DMS153 treated with DMSO at 0.1 percent for 48 hours (cell line): ENCODE data around the gene BMP8A.

Source experiments
- DNase-seq: peaks from one replicate; lab custom pipeline; 2025; ENCODE audit not compliant: unreplicated experiment; lab: John Stamatoyannopoulos, UW

The BMP8A gene

GRCh38 chr1:39525366-39526165 is 34.1 kb downstream of the BMP8A start:
- DNase-seq = no peak

- no peak for DNase-seq
These were observed 35.2 kb downstream of the BMP8A start for GRCh38 chr1:39526466-39527189.

- peak; percentile 77 for DNase-seq
These were observed 35.7 kb downstream of the BMP8A start for GRCh38 chr1:39527190-39527579.

- no peak for DNase-seq
These were observed 36.6 kb downstream of the BMP8A start for GRCh38 chr1:39528082-39528481.

GRCh38 chr1:39529901-39530535 is 38.6 kb downstream of the BMP8A start:
- no peak for DNase-seq

DNA sequence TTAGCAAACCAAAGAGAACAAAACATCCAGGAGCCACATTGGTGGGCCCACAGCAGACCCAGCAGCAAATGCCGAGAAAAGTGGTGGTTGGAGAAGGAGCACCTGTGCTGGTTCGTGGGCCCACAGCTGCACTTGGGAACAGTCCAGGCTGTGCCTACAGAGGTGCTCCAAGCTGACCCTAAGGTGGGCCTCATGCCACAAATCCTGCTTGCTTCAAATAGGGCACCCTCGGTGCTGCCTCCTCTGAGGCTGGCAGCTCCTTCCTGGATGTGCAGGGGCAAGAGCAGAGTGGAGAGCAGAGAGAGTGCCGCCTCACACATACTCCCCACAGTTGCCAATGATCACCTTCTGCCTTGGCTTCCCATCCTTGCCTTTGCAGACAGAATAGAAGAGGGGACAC is 40.1 kb downstream of the BMP8A start:
- no peak for DNase-seq

GRCh38 chr1:39533442-39533841 is 42.0 kb downstream of the BMP8A start:
- no peak for DNase-seq

DNA sequence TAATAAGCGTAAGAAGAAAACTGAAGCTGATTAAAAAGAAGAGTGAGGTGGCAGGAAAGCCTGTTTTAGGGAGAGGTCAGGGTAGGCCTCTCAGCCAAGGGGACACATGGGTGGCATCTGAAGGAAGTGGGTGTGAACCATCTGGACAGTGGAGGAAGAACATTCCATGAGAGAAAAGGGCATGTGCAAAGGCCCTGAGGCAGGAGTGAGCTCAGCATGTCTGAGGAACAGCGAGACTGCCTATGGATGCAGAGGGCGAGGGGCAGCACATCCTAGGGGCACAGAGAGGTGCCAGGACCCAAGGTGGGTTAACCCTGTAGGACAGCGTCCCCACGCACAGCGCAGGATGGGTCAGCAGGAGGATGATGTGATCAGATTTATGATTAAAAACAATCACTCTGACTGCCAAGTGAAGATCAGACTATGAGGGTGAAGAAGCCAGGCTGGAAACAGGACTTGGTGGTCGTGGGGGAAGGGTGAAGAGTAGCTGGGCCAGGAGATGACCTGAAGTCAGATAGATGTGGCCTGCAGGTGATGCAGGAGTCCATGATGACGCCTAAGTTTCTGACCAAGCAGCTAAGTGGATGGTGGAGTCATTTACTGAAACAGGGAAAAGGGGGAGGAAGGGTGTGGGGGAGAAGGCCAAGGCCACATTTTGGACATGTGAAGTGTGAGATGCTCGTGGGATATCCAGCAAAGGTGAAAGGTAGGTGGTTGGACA is 47.3 kb downstream of the BMP8A start:
- DNase-seq = no peak

GRCh38 chr1:39539252-39539790 is 47.9 kb downstream of the BMP8A start:
- DNase-seq = peak; percentile 93

DNA sequence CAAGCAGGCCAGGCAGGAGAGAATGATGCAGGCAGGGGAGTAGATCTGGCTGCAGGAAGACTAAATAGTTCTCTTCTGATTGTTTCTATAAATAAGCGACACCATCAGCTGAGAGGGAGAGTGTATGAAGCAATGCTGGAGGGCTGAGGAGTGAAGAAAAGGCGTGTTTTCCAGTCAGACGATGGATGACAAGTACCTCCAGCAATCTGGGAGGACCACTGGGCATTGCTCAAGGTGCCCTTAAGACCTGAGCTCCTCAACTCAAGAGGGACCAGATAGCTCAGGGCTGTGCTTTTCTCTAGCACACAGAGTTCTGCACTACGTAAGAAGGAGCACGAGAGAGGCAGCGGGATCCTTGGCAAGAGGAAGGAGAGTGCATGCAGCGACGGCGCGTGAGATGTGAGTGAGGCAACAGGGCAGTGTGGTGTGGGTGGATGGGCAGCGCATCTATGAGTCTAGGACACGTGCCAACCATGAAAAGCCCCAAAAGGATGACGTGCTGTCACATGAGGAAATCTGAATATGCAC is 49.1 kb downstream of the BMP8A start:
- no peak for DNase-seq

DNA sequence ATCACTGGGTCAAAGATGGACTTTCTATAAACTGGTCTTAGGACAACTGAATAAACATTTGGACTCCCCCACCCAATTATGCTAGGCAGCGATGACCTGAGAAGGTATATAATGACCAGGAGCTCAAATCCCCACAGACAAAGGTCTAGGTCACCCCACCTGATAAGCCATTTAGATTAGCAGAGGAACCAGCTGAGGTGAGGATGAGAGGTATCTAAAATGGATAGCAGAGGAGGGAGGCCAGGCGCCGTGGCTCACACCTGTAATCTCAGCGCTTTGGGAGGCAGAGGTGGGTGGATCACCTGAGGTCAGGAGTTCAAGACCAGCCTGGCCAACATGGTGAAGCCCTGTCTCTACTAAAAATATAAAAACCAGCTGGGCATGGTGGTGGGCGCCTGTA is 51.5 kb downstream of the BMP8A start:
- no peak for DNase-seq

- no peak for DNase-seq
These were observed 52.9 kb downstream of the BMP8A start for GRCh38 chr1:39544327-39544726.

GRCh38 chr1:39545531-39545930 is 54.1 kb downstream of the BMP8A start:
- DNase-seq = no peak

- no peak for DNase-seq
These were observed 62.8 kb downstream of the BMP8A start for GRCh38 chr1:39554277-39554676.

DNA sequence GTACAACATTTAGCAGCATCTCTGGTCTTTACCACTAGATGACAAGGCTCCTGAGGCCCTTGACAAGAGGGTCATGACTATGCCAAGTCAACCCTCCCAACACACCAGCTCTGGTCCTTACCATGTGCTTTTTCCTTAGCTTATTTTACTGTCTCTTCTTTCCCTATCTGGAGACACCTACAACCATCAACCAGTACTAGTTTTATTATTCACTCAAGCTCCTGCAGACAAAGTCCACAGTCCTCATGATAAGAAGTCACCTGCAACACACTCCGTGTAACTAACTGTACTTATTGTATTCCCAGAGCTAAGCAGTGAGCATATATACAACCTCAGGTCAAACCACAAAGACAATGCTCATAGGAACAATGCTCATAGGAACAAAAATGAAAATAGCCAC is 69.8 kb downstream of the BMP8A start:
- no peak for DNase-seq

DNA sequence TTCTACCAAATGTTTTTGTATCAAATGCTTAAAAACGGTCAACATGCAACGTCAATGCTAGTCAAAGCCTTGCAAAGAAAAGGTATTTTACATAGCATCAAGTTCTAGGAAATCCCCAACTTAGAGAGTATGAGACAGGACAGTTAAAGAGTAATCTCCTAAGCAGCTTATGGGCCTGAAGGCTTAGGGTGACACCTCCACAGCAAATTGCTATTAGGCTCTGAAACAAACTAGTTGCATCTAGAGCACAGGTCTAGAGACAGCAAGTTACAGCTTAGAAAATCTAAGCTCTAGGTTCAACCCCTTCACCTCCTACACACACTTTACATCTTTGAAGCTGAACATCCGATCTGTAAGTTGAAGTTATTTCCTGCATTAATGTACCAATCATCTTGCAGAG is 71.5 kb downstream of the BMP8A start:
- DNase-seq = no peak

DNA sequence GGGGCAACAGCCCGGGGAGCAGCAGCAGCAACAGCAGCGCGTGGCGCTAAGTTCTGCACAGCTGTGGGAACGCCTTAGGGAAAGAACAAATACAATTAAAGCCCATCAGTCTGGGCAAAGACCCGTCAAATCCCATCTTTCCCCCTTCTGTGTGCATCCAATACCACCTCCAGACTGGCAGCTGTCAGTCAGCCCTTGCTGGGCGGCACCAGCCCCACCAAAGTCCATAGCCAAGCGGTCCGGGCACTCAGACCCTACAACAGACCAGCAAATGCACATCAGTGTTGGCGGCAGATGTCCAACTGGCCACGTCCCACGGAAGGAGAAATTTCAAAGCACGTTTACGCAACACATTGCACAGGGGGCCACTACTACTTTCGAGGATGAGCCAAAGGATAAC is 72.2 kb downstream of the BMP8A start:
- DNase-seq = no peak

DNA sequence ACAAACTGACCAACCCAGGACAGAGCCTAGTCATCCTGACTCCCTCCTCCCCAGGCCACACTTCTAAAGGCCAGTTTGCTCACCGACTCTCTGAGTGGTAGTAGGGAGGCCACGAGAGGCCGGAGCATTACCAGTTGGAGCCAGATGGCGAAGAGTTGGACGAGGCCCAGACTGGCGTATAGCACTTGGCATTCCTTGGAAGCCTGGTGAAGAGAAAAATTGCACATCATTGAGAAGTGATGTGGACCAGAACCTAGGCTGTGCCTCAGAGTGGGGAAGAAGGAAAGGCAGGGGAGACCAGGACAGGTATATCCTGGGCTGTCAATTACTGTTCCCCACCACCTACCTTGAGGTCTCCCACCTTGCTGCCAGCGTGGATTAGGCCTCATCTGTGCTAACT is 72.9 kb downstream of the BMP8A start:
- no peak for DNase-seq

GRCh38 chr1:39564941-39565340 is 73.5 kb downstream of the BMP8A start:
- DNase-seq = no peak

DNA sequence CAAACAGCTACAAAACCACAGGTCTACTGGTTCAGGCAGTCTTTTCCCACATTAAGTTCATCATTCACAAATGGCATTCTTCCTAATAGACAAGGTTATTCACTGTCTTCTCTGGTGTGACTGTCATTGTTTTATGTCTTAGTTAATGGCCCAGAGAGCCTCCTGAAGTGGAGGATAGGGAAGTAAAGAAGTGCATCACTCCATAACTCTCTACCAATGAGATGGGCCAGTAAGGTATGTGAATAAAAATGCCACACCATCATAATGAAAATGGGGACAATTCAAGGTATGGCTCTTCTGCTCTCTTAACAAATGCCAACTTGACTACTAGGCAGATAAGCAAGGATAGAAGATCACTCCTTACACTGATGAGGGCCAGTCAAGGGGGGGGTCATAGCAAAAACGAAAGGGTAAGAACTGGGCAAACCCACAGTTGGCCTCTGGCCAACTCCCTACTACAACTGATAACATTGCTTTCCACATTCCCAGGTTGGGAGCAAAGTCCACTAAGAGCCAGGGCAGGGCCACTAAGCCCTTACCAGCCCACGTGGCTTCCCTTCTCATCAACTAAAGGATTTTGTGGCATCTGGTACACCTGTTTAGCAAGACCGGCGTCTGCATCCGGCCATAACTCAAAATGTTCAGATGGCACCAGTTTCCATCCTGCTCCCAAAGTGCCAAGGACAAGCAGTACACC is 75.2 kb downstream of the BMP8A start:
- DNase-seq = no peak
